GM08714 (cell line): ENCODE data around the gene CARD11.
"Not testable (repeated sequence)": the region's sequence is repeated elsewhere in the genome, so short reads cannot be mapped to it uniquely, and the experiment has no call there.

ENCODE experiments used
- H3K4me3 ChIP-seq: fragments of 200-500 bp; sonication (Bioruptor generic); 2 replicates; pipeline ENCODE4 v1.5.1; 2014; ENCODE audit warnings: mild to moderate bottlenecking, low read length, inconsistent platforms
- ZNF274 ChIP-seq: IDR thresholded peaks from 2 replicates; pipeline ENCODE4 v1.6.1; 2012; ENCODE audit warnings: mild to moderate bottlenecking, low read depth, low read length

CARD11 gene

GRCh38 chr7:2959828-2960599, 83.7 kb downstream of the CARD11 start:
- TF ChIP-seq ZNF274, result no peak
- no peak overlapping the region for H3K4me3 ChIP-seq

- no peak overlapping the region for H3K4me3 ChIP-seq
- TF ChIP-seq ZNF274, result no peak
Observed at GRCh38 chr7:2959103-2959680, 84.5 kb downstream of the CARD11 start.

GRCh38 chr7:2958416-2959102, 85.1 kb downstream of the CARD11 start:
- no peak for TF ChIP-seq ZNF274
- H3K4me3 ChIP-seq, result no peak overlapping the region

- not testable (repeated sequence) for H3K4me3 ChIP-seq
Observed at GRCh38 chr7:2957369-2957727, 86.3 kb downstream of the CARD11 start.

- no peak for TF ChIP-seq ZNF274
- no peak overlapping the region for H3K4me3 ChIP-seq
Observed at GRCh38 chr7:2956526-2957368, 86.9 kb downstream of the CARD11 start.

GRCh38 chr7:2956076-2956475, 87.6 kb downstream of the CARD11 start:
- no peak for TF ChIP-seq ZNF274
- no peak overlapping the region for H3K4me3 ChIP-seq

- H3K4me3 ChIP-seq, result no peak overlapping the region
- no peak for TF ChIP-seq ZNF274
Observed at GRCh38 chr7:2955269-2955668, 88.4 kb downstream of the CARD11 start.

GRCh38 chr7:2954433-2954853, 89.2 kb downstream of the CARD11 start:
- no peak for TF ChIP-seq ZNF274
- H3K4me3 ChIP-seq, result no peak overlapping the region

- H3K4me3 ChIP-seq, result no peak overlapping the region
- no peak for TF ChIP-seq ZNF274
Observed at GRCh38 chr7:2953588-2954407, 89.9 kb downstream of the CARD11 start.

GRCh38 chr7:2953099-2953498, 90.6 kb downstream of the CARD11 start:
- H3K4me3 ChIP-seq, result no peak overlapping the region
- TF ChIP-seq ZNF274, result no peak

- no peak for TF ChIP-seq ZNF274
- no peak overlapping the region for H3K4me3 ChIP-seq
Observed at GRCh38 chr7:2952316-2952715, 91.4 kb downstream of the CARD11 start.

- TF ChIP-seq ZNF274, result no peak
- no peak overlapping the region for H3K4me3 ChIP-seq
Observed at GRCh38 chr7:2950578-2950977, 93.1 kb downstream of the CARD11 start.

- no peak for TF ChIP-seq ZNF274
- H3K4me3 ChIP-seq, result no peak overlapping the region
Observed at GRCh38 chr7:2948749-2949148, 94.9 kb downstream of the CARD11 start.
